H1 (cell line): ENCODE results near the gene ESR1.

ENCODE experiments used
- CTCF ChIP-seq, 3 experiments: IDR thresholded peaks; 1 replicate in 2 of 3; 2 replicates in 1 of 3; pipeline versions ENCODE4 v1.5.1 to v1.6.1; 2011; ENCODE audit warnings: low read length in 3 of 3, mild to moderate bottlenecking in 3 of 3, inconsistent platforms in 2 of 3, low read depth in 1 of 3, moderate library complexity in 1 of 3; ENCODE audit not compliant: insufficient read depth in 1 of 3; ENCODE audit errors: control extremely low read depth in 1 of 3
- EZH2 ChIP-seq: fragments of 200-600 bp; sonication (generic); IDR thresholded peaks from 2 replicates; pipeline ENCODE4 v1.7.1; 2012; ENCODE audit warnings: low read depth, mild to moderate bottlenecking, moderate library complexity, low read length, inconsistent platforms; ENCODE audit not compliant: severe bottlenecking
- MAX ChIP-seq: IDR thresholded peaks from 2 replicates; pipeline ENCODE4 v1.6.1; 2012; ENCODE audit warnings: inconsistent platforms
- TAF1 ChIP-seq: IDR thresholded peaks from 2 replicates; pipeline ENCODE4 v1.6.1; 2011; ENCODE audit warnings: mild to moderate bottlenecking, low read depth, low read length
- TCF12 ChIP-seq: IDR thresholded peaks from 2 replicates; pipeline ENCODE4 v1.6.1; 2011; ENCODE audit warnings: low read depth, mild to moderate bottlenecking, low read length

- TF ChIP-seq CTCF (IDR thresholded peaks at IDR 0.05; ENCODE audit: control extremely low read depth in 1 of 3, insufficient read depth in 1 of 3, low read depth in 1 of 3, low read length in 3 of 3) (no peak), MAX (no peak), TCF12 (no peak), EZH2 (no peak), TAF1 (no peak)
Measured at GRCh38 chr6:151905854-151906253, 98.4 kb downstream of the ESR1 start.
